Measurements from ENCODE around the gene SCYGR5.
"Not testable (repeated sequence)": the region's sequence is repeated elsewhere in the genome, so short reads cannot be mapped to it uniquely, and the experiment has no call there.

SCYGR5 gene

GRCh38 chr2:227666631-227667170 lies at the start of gene SCYGR5:
Gene SCYGR5 (plus strand): TSS chr2:227666804. CDS start chr2:227666804, 0 bp downstream.
- H3K4me1 Mint-ChIP-seq; H3K9me3 Mint-ChIP-seq; H3K27me3 Mint-ChIP-seq (ENCODE audit: low read depth); H3K27ac Mint-ChIP-seq; H3K4me3 Mint-ChIP-seq; H3K36me3 Mint-ChIP-seq (ENCODE audit: low read depth): not testable (repeated sequence)

- no peak within 1 kb of the TSS for H3K4me3 Mint-ChIP-seq
- H3K27ac Mint-ChIP-seq, result no peak within 1 kb of the TSS
- peaks cover 8% of the 10 kb centered on the region for H3K27me3 Mint-ChIP-seq (ENCODE audit: low read depth)
- TF ChIP-seq CTCF (IDR thresholded peaks at IDR 0.05; ENCODE audit: unreplicated experiment in 3 of 3), result no peak
- H3K9me3 Mint-ChIP-seq, result no peaks in the 10 kb centered on the region
- no peaks in the 10 kb centered on the region for H3K36me3 Mint-ChIP-seq (ENCODE audit: low read depth)
- H3K4me1 Mint-ChIP-seq, result peaks cover 4% of the 10 kb centered on the region
Measured at GRCh38 chr2:227617316-227618230, 49.0 kb upstream of the SCYGR5 start, which contains the start of gene SCYGR4. Gene SCYGR4 (plus strand): TSS chr2:227617498. CDS start chr2:227617498, 0 bp downstream.

GRCh38 chr2:227623226-227623625 lies 43.4 kb upstream of the SCYGR5 start:
- Mint-ChIP-seq H3K27me3 (ENCODE audit: low read depth) (no peaks in the 10 kb centered on the region), H3K4me1 (no peaks in the 10 kb centered on the region), H3K36me3 (ENCODE audit: low read depth) (no peaks in the 10 kb centered on the region), H3K4me3 (no peak overlapping the region), H3K9me3 (no peaks in the 10 kb centered on the region), H3K27ac (no peak overlapping the region)
- TF ChIP-seq CTCF (IDR thresholded peaks at IDR 0.05; ENCODE audit: unreplicated experiment in 3 of 3), result no peak

GRCh38 chr2:227625420-227625819 lies 41.2 kb upstream of the SCYGR5 start:
- no peak for TF ChIP-seq CTCF (IDR thresholded peaks at IDR 0.05; ENCODE audit: unreplicated experiment in 3 of 3)
- no peaks in the 10 kb centered on the region for H3K9me3 Mint-ChIP-seq
- H3K36me3 Mint-ChIP-seq (ENCODE audit: low read depth), result no peaks in the 10 kb centered on the region
- H3K27ac Mint-ChIP-seq, result no peak overlapping the region
- no peak overlapping the region for H3K4me3 Mint-ChIP-seq
- H3K4me1 Mint-ChIP-seq, result no peaks in the 10 kb centered on the region
- no peaks in the 10 kb centered on the region for H3K27me3 Mint-ChIP-seq (ENCODE audit: low read depth)

- no peak overlapping the region for H3K27ac Mint-ChIP-seq
- TF ChIP-seq CTCF (IDR thresholded peaks at IDR 0.05; ENCODE audit: unreplicated experiment in 3 of 3), result no peak
- H3K4me3 Mint-ChIP-seq, result no peak overlapping the region
- no peaks in the 10 kb centered on the region for H3K4me1 Mint-ChIP-seq
- no peaks in the 10 kb centered on the region for H3K9me3 Mint-ChIP-seq
- no peaks in the 10 kb centered on the region for H3K27me3 Mint-ChIP-seq (ENCODE audit: low read depth)
- no peaks in the 10 kb centered on the region for H3K36me3 Mint-ChIP-seq (ENCODE audit: low read depth)
Measured at GRCh38 chr2:227626580-227627151, 39.9 kb upstream of the SCYGR5 start.

GRCh38 chr2:227627769-227628168 lies 38.8 kb upstream of the SCYGR5 start:
- TF ChIP-seq CTCF (IDR thresholded peaks at IDR 0.05; ENCODE audit: unreplicated experiment in 3 of 3), result no peak
- H3K4me1 Mint-ChIP-seq, result no peaks in the 10 kb centered on the region
- no peak overlapping the region for H3K4me3 Mint-ChIP-seq
- H3K36me3 Mint-ChIP-seq (ENCODE audit: low read depth), result no peaks in the 10 kb centered on the region
- H3K27ac Mint-ChIP-seq, result no peak overlapping the region
- H3K27me3 Mint-ChIP-seq (ENCODE audit: low read depth), result no peaks in the 10 kb centered on the region
- H3K9me3 Mint-ChIP-seq, result no peaks in the 10 kb centered on the region

All from nephron (organoid).